GM19043 (cell line): ENCODE data around the gene TMED10.

Source experiments
- ATAC-seq: cut with Tn5 transposase; IDR thresholded peaks from one replicate; pipeline ENCODE4 v1.9.1; 2021; ENCODE audit warnings: low read depth; ENCODE audit not compliant: unreplicated experiment

Gene TMED10

DNA sequence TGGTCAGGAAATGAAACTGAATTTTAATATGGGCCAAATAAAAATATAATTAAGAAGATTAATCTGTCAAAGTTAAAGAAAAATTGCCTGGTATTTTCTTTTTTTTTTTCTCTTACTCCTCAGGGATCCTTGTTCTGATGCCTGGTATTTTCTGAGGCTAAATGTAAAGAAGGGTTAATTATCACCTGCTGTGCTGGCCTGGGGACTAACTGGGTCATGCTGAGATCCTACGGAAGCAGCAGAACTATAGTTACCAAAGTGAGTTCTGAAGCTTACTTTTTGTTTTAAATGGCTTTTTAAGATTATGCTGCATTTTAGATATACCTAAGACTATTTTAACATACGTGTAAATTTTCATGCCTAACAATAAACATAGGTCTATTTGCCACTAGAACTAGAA, 83.7 kb downstream of the TMED10 start:
- no peak for ATAC-seq

DNA sequence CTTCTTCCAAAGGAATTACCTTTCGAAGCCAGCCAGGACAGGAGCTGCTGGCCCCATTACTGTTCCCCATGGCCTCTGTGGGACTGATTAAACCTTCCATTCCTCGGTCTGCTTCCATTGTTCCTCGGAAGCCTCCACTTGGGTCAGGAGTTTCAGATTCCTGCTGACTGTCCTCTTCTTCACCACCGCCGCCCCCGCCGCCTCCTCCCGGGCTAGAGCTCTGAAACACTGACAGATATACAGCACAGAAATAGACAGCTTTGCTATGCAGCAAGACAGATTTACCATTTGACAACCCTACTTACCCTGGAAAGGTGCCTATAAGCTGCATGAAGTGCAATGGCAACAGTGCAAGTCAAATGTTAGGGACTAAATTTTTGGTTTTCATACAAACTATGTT, 85.2 kb downstream of the TMED10 start:
- ATAC-seq: no peak

DNA sequence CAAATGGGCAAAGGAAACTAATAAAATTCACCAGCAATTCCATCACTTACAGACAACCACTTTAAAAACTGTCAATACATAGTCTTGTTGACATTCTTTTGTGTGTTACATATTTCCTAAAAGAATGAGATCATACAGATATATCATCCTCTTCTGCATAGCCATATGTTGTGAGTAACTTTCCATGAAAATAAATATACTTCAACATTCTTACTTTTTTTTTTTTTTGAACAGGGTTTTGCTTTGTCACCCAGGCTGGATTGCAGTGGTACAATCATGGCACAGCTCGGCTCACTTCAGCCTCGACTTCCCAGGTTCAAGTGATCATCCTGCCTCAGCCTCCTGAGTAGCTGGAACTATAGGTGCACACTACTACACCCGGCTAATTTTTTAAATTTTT, 86.1 kb downstream of the TMED10 start:
- no peak for ATAC-seq

DNA sequence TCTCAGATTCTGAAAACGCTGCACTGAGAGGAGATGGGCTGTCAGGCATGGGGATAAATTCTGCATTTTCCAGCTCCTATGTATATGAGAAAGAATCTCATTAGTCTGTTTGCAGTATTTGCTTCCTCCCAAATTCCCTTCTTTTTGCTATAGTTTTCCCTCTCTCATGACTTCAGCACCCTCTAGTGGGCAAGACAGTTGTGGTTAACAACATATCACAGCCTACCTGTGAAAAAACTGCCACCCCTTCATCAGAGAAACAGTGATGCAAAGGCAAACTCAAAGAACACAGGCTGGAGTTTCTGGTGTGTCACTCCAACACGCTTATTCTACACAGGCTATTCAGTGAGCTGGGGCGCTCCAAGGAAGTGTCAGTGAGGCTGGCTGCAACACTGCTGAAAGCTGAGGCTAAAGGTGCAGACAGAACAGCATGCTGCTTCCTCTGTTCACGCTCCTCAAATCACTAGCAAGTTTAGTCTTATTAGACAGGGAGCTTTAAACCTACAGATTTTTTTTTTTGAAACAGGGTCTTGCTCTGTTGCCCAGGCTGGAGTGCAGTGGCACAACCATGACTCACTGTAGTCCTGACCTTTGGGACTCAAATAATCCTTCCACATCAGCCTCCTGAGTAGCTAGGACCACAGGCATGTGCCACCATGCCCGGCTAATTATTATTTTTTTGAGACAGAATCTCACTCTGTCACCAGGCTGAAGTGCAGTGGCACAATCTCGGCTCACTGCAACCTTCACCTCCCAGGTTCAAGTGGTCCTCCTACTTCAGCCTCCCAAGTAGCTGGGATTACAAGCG, 87.6 kb downstream of the TMED10 start:
- no peak for ATAC-seq

DNA sequence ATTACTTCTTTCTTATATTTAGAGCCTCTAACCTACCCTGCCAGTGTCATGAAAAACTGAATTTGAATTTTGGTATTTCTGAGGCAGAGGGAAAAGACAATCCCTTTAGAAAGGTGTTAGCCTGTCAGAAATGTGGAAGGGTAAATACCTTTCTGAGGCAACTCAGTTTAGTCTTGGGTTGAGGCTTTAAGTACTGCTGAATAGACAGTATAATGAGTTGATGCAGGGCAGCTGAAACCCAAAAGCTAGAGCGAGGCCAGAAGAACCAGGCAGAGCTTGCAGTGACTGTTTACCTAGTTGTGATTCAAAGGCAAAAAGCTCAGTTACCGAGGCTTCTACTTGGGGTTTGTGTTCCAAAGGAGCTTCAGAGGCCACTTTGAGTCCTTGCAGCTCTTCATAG, 88.3 kb downstream of the TMED10 start:
- ATAC-seq: no peak

DNA sequence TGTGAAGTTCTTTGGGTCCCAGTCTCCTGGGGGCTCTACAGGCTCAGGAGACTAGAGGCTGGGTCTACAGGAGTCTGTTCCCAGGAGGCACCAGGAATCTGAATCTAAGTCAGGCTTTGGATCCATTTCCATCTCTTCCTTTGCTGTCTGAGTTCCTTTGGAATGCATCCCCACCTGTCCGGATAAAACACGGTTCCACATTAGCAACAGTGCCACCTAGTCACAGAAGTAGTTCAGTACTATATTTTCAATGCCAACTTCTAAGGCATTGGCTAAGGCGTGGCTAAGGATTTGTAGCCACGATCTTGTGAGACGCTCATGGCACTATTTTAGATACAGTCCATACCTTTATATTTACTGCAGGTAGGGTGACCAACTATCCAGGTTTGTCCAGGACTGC, 91.9 kb downstream of the TMED10 start:
- no peak for ATAC-seq

DNA sequence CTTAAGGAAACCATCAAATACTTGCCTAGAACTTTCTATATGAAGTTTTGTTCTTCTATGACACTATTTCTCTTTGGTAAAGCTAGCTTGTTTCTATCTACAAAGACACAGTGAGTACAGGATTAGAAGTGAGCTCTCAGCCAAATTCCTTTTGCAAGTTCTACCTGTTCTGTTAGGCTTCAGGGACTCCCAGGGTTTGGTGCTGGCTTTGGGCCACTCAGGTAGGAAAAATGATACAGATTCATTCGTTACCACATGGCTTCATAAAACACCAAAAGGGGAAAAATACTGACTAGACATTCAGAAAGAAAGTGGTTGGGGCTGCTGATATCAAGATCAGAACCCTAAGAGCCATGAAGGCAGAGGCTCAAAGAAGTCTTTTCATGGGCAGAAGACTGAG, 93.1 kb downstream of the TMED10 start:
- ATAC-seq: no peak

DNA sequence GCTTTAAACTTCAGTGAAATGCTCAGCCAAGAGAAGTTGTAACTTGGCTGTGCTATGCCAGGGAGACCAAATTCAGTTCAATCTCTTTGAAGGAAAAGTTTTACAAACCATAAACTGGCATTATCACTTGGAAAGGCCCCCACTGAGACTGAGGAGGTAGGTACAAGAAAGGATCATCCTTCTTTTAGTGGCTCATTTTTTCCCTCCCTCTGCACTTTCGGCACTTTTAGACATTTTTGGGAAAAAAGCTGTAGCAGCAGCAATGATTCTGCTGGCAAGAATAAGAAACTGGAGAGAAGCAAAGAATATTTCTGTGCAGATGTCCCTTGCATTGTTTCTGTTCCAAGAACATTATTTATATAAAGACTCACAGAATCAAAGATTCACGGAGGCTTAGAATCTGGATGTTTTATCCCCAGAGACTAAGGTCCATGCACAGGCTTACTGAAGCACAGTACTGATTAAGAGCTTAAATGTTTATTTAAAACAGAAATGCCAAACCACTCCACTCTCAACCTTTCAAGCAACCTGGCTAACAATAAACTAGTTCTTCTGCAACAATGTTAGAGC, 94.7 kb downstream of the TMED10 start:
- ATAC-seq: no peak
